GM19397 (cell line): Measurements from ENCODE around the gene ABCC3.

Experiments used
- ATAC-seq: cut with Tn5 transposase; IDR thresholded peaks from one replicate; pipeline ENCODE4 v1.9.1; 2021; ENCODE audit warnings: mild to moderate bottlenecking, moderate library complexity; ENCODE audit not compliant: unreplicated experiment

The ABCC3 gene

GRCh38 chr17:50626037-50626574, 8.6 kb upstream of the ABCC3 start:
- no peak for ATAC-seq

GRCh38 chr17:50627036-50627781, 7.5 kb upstream of the ABCC3 start:
- ATAC-seq = no peak

- no peak for ATAC-seq
Measured at GRCh38 chr17:50627782-50628601, 6.7 kb upstream of the ABCC3 start.

- no peak for ATAC-seq
Measured at GRCh38 chr17:50629902-50630301, 4.8 kb upstream of the ABCC3 start.

GRCh38 chr17:50630524-50631194, 4.0 kb upstream of the ABCC3 start:
- ATAC-seq = no peak

GRCh38 chr17:50631195-50631907, 3.3 kb upstream of the ABCC3 start:
- ATAC-seq = no peak

GRCh38 chr17:50631908-50632571, 2.6 kb upstream of the ABCC3 start:
- no peak for ATAC-seq

GRCh38 chr17:50632637-50633036, 2.0 kb upstream of the ABCC3 start:
- no peak for ATAC-seq

- ATAC-seq = no peak
Measured at GRCh38 chr17:50633683-50634082, 998 bp upstream of the ABCC3 start.

GRCh38 chr17:50634915-50635731, 442 bp downstream of the ABCC3 start:
- no peak for ATAC-seq

GRCh38 chr17:50635732-50635981, 976 bp downstream of the ABCC3 start:
- no peak for ATAC-seq

- ATAC-seq = no peak
Measured at GRCh38 chr17:50635982-50636803, 1.5 kb downstream of the ABCC3 start.

- no peak for ATAC-seq
Measured at GRCh38 chr17:50636804-50637195, 2.1 kb downstream of the ABCC3 start.

GRCh38 chr17:50637829-50638605, 3.3 kb downstream of the ABCC3 start:
- no peak for ATAC-seq

- no peak for ATAC-seq
Measured at GRCh38 chr17:50638606-50638965, 3.9 kb downstream of the ABCC3 start.

GRCh38 chr17:50638966-50639713, 4.5 kb downstream of the ABCC3 start:
- no peak for ATAC-seq

GRCh38 chr17:50640686-50641351, 6.1 kb downstream of the ABCC3 start:
- no peak for ATAC-seq
